Neural cell (in vitro differentiated cells): ENCODE data around the gene RNU1-3. TPM values are rescaled to one million over a fixed set of nuclear protein-coding genes. Genes with fewer than 3 reads are reported as not detected.
"Not testable (repeated sequence)": the region's sequence is repeated elsewhere in the genome, so short reads cannot be mapped to it uniquely, and the experiment has no call there.

Experiments used
- H2AFZ ChIP-seq: fragments of 200-600, 300-800 bp; sonication (generic), shearing (Covaris generic); 2 replicates; pipeline ENCODE4 v1.6.0; 2014; ENCODE audit warnings: low read depth, mild to moderate bottlenecking, antibody characterized with exemption, low read length, moderate library complexity
- H3F3A ChIP-seq: fragments of 200-600 bp; shearing (Covaris generic); 2 replicates; pipeline ENCODE4 v1.6.1; 2016; ENCODE audit warnings: mild to moderate bottlenecking, moderate library complexity, mixed read lengths, antibody characterized with exemption, low read length; ENCODE audit not compliant: insufficient read depth, poor library complexity, severe bottlenecking
- H3K27ac ChIP-seq: fragments of 200-600, 300-800 bp; sonication (generic), shearing (Covaris generic); 2 replicates; pipeline ENCODE4 v1.5.1; 2014; ENCODE audit warnings: mild to moderate bottlenecking, low read length, moderate library complexity
- H3K27me3 ChIP-seq: fragments of 300-800, 200-600 bp; sonication (generic), shearing (Covaris generic); 2 replicates; pipeline ENCODE4 v1.6.0; 2014; ENCODE audit warnings: mild to moderate bottlenecking, low read depth, low read length, moderate library complexity; ENCODE audit not compliant: insufficient read depth
- H3K36me3 ChIP-seq: fragments of 300-800, 200-600 bp; sonication (generic), shearing (Covaris generic); 2 replicates; pipeline ENCODE4 v1.5.1; 2014; ENCODE audit warnings: mild to moderate bottlenecking, antibody characterized with exemption, low read length, moderate library complexity; ENCODE audit not compliant: insufficient read depth
- H3K4me2 ChIP-seq: fragments of 300-800, 200-600 bp; sonication (generic), shearing (Covaris generic); 2 replicates; pipeline ENCODE4 v1.6.0; 2014; ENCODE audit warnings: mild to moderate bottlenecking, low read length
- H3K4me3 ChIP-seq: fragments of 300-800, 200-600 bp; sonication (generic), shearing (Covaris generic); 2 replicates; pipeline ENCODE4 v1.5.1; 2014; ENCODE audit warnings: mild to moderate bottlenecking, low read length, moderate library complexity
- H3K79me2 ChIP-seq: fragments of 200-600 bp; shearing (Covaris generic); replicated peaks from 2 replicates; pipeline ENCODE4 v1.6.0; 2014; ENCODE audit warnings: mild to moderate bottlenecking, low read length, moderate library complexity; ENCODE audit not compliant: insufficient read depth
- H3K9ac ChIP-seq: fragments of 300-800, 200-600 bp; sonication (generic), shearing (Covaris generic); 2 replicates; pipeline ENCODE4 v1.6.1; 2016; ENCODE audit warnings: mild to moderate bottlenecking, low read length, mixed read lengths
- H3K9me2 ChIP-seq: fragments of 200-600 bp; shearing (Covaris generic); 2 replicates; pipeline ENCODE4 v1.6.1; 2016; ENCODE audit warnings: mild to moderate bottlenecking, low read length, mixed read lengths; ENCODE audit not compliant: insufficient read depth
- H3K9me3 ChIP-seq: fragments of 200-600, 300-800 bp; sonication (generic), shearing (Covaris generic); 2 replicates; pipeline ENCODE4 v1.6.1; 2016; ENCODE audit warnings: mild to moderate bottlenecking, mixed run types, low read length, moderate library complexity, mixed read lengths
- H4K20me1 ChIP-seq: fragments of 200-600 bp; shearing (Covaris generic); 2 replicates; pipeline ENCODE4 v1.6.1; 2016; ENCODE audit warnings: mild to moderate bottlenecking, mixed run types; ENCODE audit not compliant: insufficient read depth
- EP300 ChIP-seq: fragments of 450-650 bp; conservative IDR thresholded peaks from 2 replicates; pipeline ENCODE4 v1.6.1; 2014; ENCODE audit warnings: antibody characterized with exemption, mild to moderate bottlenecking, moderate library complexity; ENCODE audit not compliant: poor library complexity, severe bottlenecking
- POLR2AphosphoS5 ChIP-seq: IDR thresholded peaks from 2 replicates; pipeline ENCODE4 v1.6.1; 2012
- RAD21 ChIP-seq: fragments of 450-650 bp; conservative IDR thresholded peaks from 2 replicates; pipeline ENCODE4 v1.6.1; 2014; ENCODE audit warnings: antibody characterized with exemption, mild to moderate bottlenecking, moderate library complexity
- SMC3 ChIP-seq: fragments of 450-650 bp; conservative IDR thresholded peaks from 2 replicates; pipeline ENCODE4 v1.6.1; 2014; ENCODE audit warnings: antibody characterized with exemption, mild to moderate bottlenecking, moderate library complexity; ENCODE audit not compliant: poor library complexity
- polyA plus RNA-seq: library from polyadenylated mRNA; depleted of rRNA; stranded (reverse); fragments of >200 nt; gene quantifications from 2 replicates; pipeline ENCODE4 v1.2.3, GENCODE V29; 2014
- TF ChIP-seq, protein P1 (sequence below): fragments of 450-650 bp; IDR thresholded peaks from 2 replicates; pipeline ENCODE4 v1.5.1; 2014; ENCODE audit warnings: antibody characterized with exemption, mild to moderate bottlenecking, moderate library complexity; ENCODE audit not compliant: poor library complexity, severe bottlenecking
- TF ChIP-seq, protein P2 (sequence below): IDR thresholded peaks from 2 replicates; pipeline ENCODE4 v1.6.1; 2012; ENCODE audit warnings: borderline replicate concordance

Gene RNU1-3
- polyA plus RNA-seq, 1 donor from 2014 or later = not detected

DNA sequence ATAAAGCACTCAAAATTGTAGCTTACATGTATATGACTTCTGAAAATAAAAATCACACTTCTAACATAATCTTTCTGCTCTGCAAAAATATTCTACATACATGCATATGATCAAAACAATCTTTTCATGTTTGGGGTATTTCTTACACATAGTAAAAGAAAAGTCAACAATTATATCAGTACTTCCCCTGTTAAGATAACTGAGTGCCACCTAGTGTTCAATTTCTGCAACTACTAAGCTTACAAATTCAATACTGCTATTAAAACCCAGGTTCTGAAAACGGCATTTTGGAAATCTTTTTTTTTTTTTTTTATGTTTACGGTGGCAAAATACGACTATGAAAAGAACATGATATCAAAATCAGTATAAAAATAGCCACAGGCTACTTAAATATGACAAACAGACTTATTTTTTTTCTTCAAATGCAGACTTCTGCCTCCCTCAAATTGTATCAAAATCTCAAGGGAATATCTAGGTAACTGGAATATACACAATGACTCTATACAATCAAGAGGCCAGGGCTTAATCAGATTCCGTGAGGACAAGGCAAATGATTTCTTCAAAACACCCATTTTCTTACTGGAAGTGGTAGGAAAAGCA is 18.1 kb upstream of the RNU1-3 start:
- H3K9ac ChIP-seq, H3K4me3 ChIP-seq, H3K27me3 ChIP-seq, H3F3A ChIP-seq, H3K9me2 ChIP-seq, H3K27ac ChIP-seq, H4K20me1 ChIP-seq, H3K9me3 ChIP-seq, H3K4me2 ChIP-seq, H2AFZ ChIP-seq, H3K36me3 ChIP-seq, H3K79me2 ChIP-seq: not testable (repeated sequence)
- TF ChIP-seq, protein P1, sequence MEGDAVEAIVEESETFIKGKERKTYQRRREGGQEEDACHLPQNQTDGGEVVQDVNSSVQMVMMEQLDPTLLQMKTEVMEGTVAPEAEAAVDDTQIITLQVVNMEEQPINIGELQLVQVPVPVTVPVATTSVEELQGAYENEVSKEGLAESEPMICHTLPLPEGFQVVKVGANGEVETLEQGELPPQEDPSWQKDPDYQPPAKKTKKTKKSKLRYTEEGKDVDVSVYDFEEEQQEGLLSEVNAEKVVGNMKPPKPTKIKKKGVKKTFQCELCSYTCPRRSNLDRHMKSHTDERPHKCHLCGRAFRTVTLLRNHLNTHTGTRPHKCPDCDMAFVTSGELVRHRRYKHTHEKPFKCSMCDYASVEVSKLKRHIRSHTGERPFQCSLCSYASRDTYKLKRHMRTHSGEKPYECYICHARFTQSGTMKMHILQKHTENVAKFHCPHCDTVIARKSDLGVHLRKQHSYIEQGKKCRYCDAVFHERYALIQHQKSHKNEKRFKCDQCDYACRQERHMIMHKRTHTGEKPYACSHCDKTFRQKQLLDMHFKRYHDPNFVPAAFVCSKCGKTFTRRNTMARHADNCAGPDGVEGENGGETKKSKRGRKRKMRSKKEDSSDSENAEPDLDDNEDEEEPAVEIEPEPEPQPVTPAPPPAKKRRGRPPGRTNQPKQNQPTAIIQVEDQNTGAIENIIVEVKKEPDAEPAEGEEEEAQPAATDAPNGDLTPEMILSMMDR = peak; percentile 32

DNA sequence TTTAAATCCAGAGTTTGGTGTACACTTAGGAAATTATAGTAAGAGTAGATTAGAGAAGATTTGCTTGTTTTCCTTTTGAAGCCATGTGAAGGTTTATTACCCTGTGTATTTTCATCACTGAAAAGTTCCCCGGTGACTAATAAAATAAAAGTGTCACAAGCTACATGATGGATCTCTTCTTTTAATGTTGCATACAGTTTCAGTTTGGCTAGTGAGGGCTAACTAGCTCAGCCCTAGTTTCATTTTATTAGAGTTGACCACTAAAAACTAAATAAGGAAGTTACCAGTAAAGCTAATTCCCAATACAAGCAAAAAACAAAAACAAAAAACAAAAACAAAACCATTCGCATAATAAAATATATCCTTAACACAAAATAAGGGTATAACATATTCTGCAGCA is 17.4 kb upstream of the RNU1-3 start:
- H2AFZ ChIP-seq, H3K27ac ChIP-seq, H3K27me3 ChIP-seq, H3K9me2 ChIP-seq, H4K20me1 ChIP-seq, H3K36me3 ChIP-seq, H3K9me3 ChIP-seq, H3K9ac ChIP-seq, H3K4me3 ChIP-seq, H3F3A ChIP-seq, H3K4me2 ChIP-seq, H3K79me2 ChIP-seq: not testable (repeated sequence)

DNA sequence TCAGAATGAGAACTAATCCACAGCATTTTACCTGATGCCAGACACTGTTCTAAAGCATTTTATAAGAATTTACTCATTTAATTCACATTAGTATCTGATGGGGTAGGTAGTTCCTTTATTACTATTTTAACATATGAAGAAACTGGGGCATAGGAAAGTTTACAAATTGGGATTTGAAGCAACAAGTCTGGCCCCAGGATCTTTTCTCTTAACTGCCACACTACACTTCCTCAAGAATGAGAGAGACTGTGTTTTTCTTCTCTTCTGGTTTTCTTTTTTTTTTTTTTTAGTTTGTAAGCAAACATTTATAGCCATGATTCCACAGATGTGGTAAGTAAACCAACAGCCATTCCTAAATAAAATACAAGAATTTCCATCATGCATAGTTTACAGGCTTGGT is 16.1 kb upstream of the RNU1-3 start:
- H3K79me2 ChIP-seq, H4K20me1 ChIP-seq, H3K27me3 ChIP-seq, H3K4me3 ChIP-seq, H3K9ac ChIP-seq, H3K9me3 ChIP-seq, H3F3A ChIP-seq, H3K4me2 ChIP-seq, H2AFZ ChIP-seq, H3K9me2 ChIP-seq, H3K36me3 ChIP-seq, H3K27ac ChIP-seq: not testable (repeated sequence)

DNA sequence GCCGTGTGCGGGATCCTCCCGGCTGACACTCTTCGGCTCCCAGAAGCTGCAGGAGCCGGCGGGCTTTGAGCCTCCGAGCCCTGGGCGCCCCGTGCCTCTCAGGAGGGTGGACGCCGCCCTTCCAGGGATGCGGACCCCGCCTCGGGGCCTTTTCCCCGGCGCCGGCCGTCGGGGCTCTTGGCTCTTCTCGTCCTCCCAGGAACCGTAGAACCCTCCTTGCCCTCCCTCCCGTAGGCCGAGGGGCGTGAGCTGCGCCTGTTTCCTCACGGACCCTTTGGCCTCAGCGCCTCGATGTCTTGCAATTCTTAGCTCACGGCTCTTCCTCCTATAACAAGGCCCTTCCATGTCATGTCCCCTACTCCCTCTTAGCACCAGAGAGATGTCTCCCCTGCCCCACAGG is 13.6 kb upstream of the RNU1-3 start:
- H3K4me2 ChIP-seq, H3K4me3 ChIP-seq, H2AFZ ChIP-seq: not testable (repeated sequence)

DNA sequence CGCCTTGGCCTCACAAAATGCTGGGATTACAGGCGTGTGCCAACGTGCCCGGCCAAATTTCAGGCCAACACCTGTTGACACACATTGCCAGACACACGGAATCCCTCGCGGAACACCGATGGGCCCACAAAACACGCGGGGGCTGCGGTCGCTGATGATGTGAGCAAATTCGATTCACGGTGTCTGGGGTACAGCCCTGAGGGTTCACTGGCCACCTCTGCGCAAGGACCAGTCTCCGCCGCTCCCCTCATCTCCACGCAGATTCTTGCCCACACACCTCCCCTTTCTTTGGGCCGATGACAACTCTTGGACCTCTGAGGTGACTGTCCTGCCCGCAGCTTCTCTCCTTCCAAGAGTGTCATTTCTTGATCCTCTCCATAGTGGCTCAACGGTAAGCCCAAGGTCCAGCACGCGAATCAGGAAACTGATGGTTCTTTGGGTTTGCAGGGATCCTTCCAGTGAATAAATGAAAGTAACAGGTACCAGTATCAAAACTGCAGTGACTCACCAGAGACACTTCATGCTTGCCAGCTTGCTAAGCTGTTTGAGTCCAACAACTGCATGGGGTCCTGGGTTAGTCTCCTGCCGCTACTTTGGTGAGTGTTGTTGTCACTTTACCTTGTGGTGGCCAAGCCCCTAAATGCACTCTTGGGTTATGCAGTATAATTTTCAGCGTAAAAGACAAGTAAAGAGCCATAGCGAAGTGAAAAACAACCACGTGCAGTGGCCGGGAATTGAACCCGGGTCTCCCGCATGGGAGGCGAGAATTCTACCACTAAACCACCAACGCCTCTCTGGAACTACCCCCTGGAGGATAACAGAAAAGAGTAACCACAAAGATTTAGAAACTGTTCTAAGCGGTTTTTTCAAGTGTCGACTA is 11.0 kb upstream of the RNU1-3 start:
- H3K4me2 ChIP-seq = no peak overlapping the region
- H3K27me3 ChIP-seq = no peaks in the 10 kb centered on the region
- H3K9ac ChIP-seq = no peak overlapping the region
- no peak overlapping the region for H3K4me3 ChIP-seq
- H2AFZ ChIP-seq = no peak overlapping the region
- no peaks in the 10 kb centered on the region for H3F3A ChIP-seq
- no peaks in the 10 kb centered on the region for H3K36me3 ChIP-seq
- H3K9me2 ChIP-seq = no peaks in the 10 kb centered on the region
- no peaks in the 10 kb centered on the region for H3K79me2 ChIP-seq
- no peaks in the 10 kb centered on the region for H4K20me1 ChIP-seq
- no peaks in the 10 kb centered on the region for H3K9me3 ChIP-seq
- H3K27ac ChIP-seq = no peak overlapping the region
- no peak for TF ChIP-seq SMC3
- TF ChIP-seq, protein P2, sequence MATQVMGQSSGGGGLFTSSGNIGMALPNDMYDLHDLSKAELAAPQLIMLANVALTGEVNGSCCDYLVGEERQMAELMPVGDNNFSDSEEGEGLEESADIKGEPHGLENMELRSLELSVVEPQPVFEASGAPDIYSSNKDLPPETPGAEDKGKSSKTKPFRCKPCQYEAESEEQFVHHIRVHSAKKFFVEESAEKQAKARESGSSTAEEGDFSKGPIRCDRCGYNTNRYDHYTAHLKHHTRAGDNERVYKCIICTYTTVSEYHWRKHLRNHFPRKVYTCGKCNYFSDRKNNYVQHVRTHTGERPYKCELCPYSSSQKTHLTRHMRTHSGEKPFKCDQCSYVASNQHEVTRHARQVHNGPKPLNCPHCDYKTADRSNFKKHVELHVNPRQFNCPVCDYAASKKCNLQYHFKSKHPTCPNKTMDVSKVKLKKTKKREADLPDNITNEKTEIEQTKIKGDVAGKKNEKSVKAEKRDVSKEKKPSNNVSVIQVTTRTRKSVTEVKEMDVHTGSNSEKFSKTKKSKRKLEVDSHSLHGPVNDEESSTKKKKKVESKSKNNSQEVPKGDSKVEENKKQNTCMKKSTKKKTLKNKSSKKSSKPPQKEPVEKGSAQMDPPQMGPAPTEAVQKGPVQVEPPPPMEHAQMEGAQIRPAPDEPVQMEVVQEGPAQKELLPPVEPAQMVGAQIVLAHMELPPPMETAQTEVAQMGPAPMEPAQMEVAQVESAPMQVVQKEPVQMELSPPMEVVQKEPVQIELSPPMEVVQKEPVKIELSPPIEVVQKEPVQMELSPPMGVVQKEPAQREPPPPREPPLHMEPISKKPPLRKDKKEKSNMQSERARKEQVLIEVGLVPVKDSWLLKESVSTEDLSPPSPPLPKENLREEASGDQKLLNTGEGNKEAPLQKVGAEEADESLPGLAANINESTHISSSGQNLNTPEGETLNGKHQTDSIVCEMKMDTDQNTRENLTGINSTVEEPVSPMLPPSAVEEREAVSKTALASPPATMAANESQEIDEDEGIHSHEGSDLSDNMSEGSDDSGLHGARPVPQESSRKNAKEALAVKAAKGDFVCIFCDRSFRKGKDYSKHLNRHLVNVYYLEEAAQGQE = no peak
- no peak for TF ChIP-seq POLR2AphosphoS5
- no peak for TF ChIP-seq RAD21
- no peak for TF ChIP-seq EP300

More for the DNA sequence above, 13.6 kb upstream of the RNU1-3 start:
- H3K27ac ChIP-seq, H3F3A ChIP-seq, H3K27me3 ChIP-seq, H3K9me3 ChIP-seq, H3K9me2 ChIP-seq, H3K79me2 ChIP-seq, H4K20me1 ChIP-seq, H3K36me3 ChIP-seq, H3K9ac ChIP-seq: not testable (repeated sequence)
